GM12878 (cell line): Measurements from ENCODE around the gene TSHZ3. TPM values are rescaled to one million over a fixed set of nuclear protein-coding genes. Genes with fewer than 3 reads are reported as not detected.

ENCODE experiments used
- ATAC-seq: fragments of 200-7000 bp; cut with Tn5 transposase; 3 replicates; pipeline ENCODE4 v1.9.1; 2020; ENCODE audit warnings: mild to moderate bottlenecking, moderate library complexity
- BruUV-seq: library from RNA; stranded (reverse); fragments of 400-500 nt; replicated peaks from 2 replicates; lab custom pipeline; 2021; lab: Mats Ljungman, UMichigan
- CTCF ChIA-PET: fragments of 300-600 bp; sonication (Branson Sonifier 250); formaldehyde crosslinking; extraction: SDS; loops from one replicate; lab custom pipeline; 2021; ENCODE audit warnings: inconsistent platforms; lab: Yijun Ruan, JAX
- POLR2A ChIA-PET: fragments of 350-600 bp; formaldehyde crosslinking; extraction: SDS; loops from one replicate; lab custom pipeline; 2021; ENCODE audit warnings: inconsistent platforms; lab: Charles Lee
- RAD21 ChIA-PET: fragments of 300-600 bp; sonication (Branson Sonifier 250); formaldehyde crosslinking; loops from one replicate; lab custom pipeline; 2023; ENCODE audit warnings: antibody characterized with exemption; ENCODE audit not compliant: unreplicated experiment; lab: Charles Lee
- SMC1A ChIA-PET: fragments of 300-600 bp; sonication (Branson Sonifier 250); formaldehyde crosslinking; loops from one replicate; lab custom pipeline; 2023; ENCODE audit not compliant: unreplicated experiment, uncharacterized antibody; lab: Charles Lee
- DNase-seq: peaks from one replicate; pipeline ENCODE4 v3.0.0-alpha.2; 2011; ENCODE audit warnings: low read depth, low spot score
- FAIRE-seq: peaks from 3 replicates; lab custom pipeline; 2011; peaks lifted over from hg19 to GRCh38; lab: Jason Lieb, UNC
- H2AFZ ChIP-seq: 2 replicates; pipeline ENCODE4 v1.6.0; 2011; ENCODE audit warnings: low read depth, low read length, control low read depth; ENCODE audit not compliant: control insufficient read depth
- H3K27ac ChIP-seq: 2 replicates; pipeline ENCODE4 v1.5.1; 2011; ENCODE audit warnings: control low read depth; ENCODE audit not compliant: control insufficient read depth, insufficient read depth
- H3K27me3 ChIP-seq, 2 experiments: replicated peaks in 1 of 2; 2 replicates each; pipeline versions ENCODE4 v1.6.0 to v1.6.1; 2011; ENCODE audit warnings: low read length in 1 of 2; ENCODE audit not compliant: control insufficient read depth in 2 of 2, insufficient read depth in 2 of 2
- H3K36me3 ChIP-seq, 2 experiments: 2 replicates each; pipeline ENCODE4 v1.5.1; 2011; ENCODE audit warnings: low read length in 1 of 2; ENCODE audit not compliant: control insufficient read depth in 2 of 2, insufficient read depth in 2 of 2
- H3K4me1 ChIP-seq: 2 replicates; pipeline ENCODE4 v1.6.1; 2011; ENCODE audit warnings: mild to moderate bottlenecking, low read length, moderate library complexity, mixed read lengths; ENCODE audit not compliant: control insufficient read depth, insufficient read depth
- H3K4me2 ChIP-seq: 2 replicates; pipeline ENCODE4 v1.6.0; 2011; ENCODE audit warnings: control low read depth; ENCODE audit not compliant: control insufficient read depth, insufficient read depth
- H3K4me3 ChIP-seq: fragments of 200-600 bp; sonication (generic); 2 replicates; pipeline ENCODE4 v1.5.1; 2016
- H3K79me2 ChIP-seq: 2 replicates; pipeline ENCODE4 v1.6.0; 2011; ENCODE audit warnings: low read length; ENCODE audit not compliant: control insufficient read depth, insufficient read depth
- H3K9ac ChIP-seq: 2 replicates; pipeline ENCODE4 v1.8.0; 2011; ENCODE audit warnings: low read length, control low read depth, mixed read lengths; ENCODE audit not compliant: control insufficient read depth, insufficient read depth
- H3K9me3 ChIP-seq: replicated peaks from 3 replicates; pipeline ENCODE4 v1.5.1; 2011; ENCODE audit warnings: mild to moderate bottlenecking, low read length; ENCODE audit not compliant: control insufficient read depth, insufficient read depth
- H4K20me1 ChIP-seq: 2 replicates; pipeline ENCODE4 v1.6.0; 2011; ENCODE audit not compliant: control insufficient read depth, insufficient read depth
- BCL11A ChIP-seq: IDR thresholded peaks from 2 replicates; pipeline ENCODE4 v1.6.1; 2011; ENCODE audit warnings: low read depth, low read length
- CREB1 ChIP-seq: IDR thresholded peaks from 2 replicates; pipeline ENCODE4 v1.6.1; 2012; ENCODE audit warnings: low read depth, mild to moderate bottlenecking, inconsistent platforms
- GATAD2B ChIP-seq: fragments of 450-650 bp; conservative IDR thresholded peaks from 2 replicates; pipeline ENCODE4 v1.6.1; 2017; ENCODE audit warnings: low read depth, mild to moderate bottlenecking, moderate library complexity
- JUND ChIP-seq: IDR thresholded peaks from 2 replicates; pipeline ENCODE4 v1.6.1; 2012; ENCODE audit warnings: low read depth, mild to moderate bottlenecking, low read length, improper control_type of control experiment, moderate library complexity
- RAD51 ChIP-seq: fragments of 450-650 bp; IDR thresholded peaks from 2 replicates; pipeline ENCODE4 v1.6.1; 2016; ENCODE audit warnings: moderate library complexity, mild to moderate bottlenecking, inconsistent platforms
- RELA ChIP-seq: fragments of 450-650 bp; IDR thresholded peaks from 2 replicates; pipeline ENCODE4 v1.8.0; 2014; ENCODE audit warnings: borderline replicate concordance; ENCODE audit not compliant: partially characterized antibody
- YY1 ChIP-seq: IDR thresholded peaks from 2 replicates; pipeline ENCODE4 v1.6.1; 2011; ENCODE audit warnings: low read depth, mild to moderate bottlenecking, low read length
- WGBS: methylation state at CpG from one replicate; pipeline ENCODE4 v1.1.6; 2016; ENCODE audit warnings: low lambda C conversion rate; ENCODE audit not compliant: insufficient replicate concordance, insufficient coverage; ENCODE audit errors: missing lambda C conversion rate; 5-methylcytosine and 5-hydroxymethylcytosine counted together
- in situ Hi-C: fragments of 300-500 bp; cut with MboI; formaldehyde crosslinking; loops from 9 replicates; pipeline ENCODE4 v1.14.3; 2018; ENCODE audit warnings: mixed read lengths
- intact Hi-C: fragments of 100-400 bp; cut with micrococcal nuclease; formaldehyde crosslinking; loops from one replicate; pipeline ENCODE4 v1.14.2; 2022; ENCODE audit not compliant: unreplicated experiment
- polyA plus RNA-seq, 11 experiments: library from polyadenylated mRNA; depleted of rRNA in 4 of 11; unstranded in 6 of 11; stranded (reverse) in 5 of 11; fragments of >200 nt; fragmentation: Nextera tagmentation in 4 of 11; fragmentation: Illumina TruSeq in 1 of 11; extraction: Ambion mirVana in 4 of 11; extraction: Trizol in 1 of 11; gene quantifications; 1 replicate in 1 of 11; 2 replicates in 10 of 11; pipeline versions ENCODE4 v1.2.1 to v1.2.3, GENCODE V29; 2011 to 2016; ENCODE audit warnings: inconsistent platforms in 2 of 11, missing spikeins in 2 of 11, low read depth in 1 of 11
- total RNA-seq, 4 experiments: library from RNA; depleted of rRNA in 3 of 4; stranded (reverse); fragments of >200 nt in 3 of 4; fragmentation: Illumina TruSeq in 1 of 4; extraction: Trizol in 1 of 4; gene quantifications; 2 replicates each; pipeline versions ENCODE4 v1.2.1 to v1.2.3, GENCODE V29; 2013 to 2021

TSHZ3 gene
- total and polyA plus RNA-seq, 10 of the 15 experiments (the other 5 are each of a cell fraction or from before 2014, with no cell fraction given), result 0.23 TPM; not detected in 9

DNA sequence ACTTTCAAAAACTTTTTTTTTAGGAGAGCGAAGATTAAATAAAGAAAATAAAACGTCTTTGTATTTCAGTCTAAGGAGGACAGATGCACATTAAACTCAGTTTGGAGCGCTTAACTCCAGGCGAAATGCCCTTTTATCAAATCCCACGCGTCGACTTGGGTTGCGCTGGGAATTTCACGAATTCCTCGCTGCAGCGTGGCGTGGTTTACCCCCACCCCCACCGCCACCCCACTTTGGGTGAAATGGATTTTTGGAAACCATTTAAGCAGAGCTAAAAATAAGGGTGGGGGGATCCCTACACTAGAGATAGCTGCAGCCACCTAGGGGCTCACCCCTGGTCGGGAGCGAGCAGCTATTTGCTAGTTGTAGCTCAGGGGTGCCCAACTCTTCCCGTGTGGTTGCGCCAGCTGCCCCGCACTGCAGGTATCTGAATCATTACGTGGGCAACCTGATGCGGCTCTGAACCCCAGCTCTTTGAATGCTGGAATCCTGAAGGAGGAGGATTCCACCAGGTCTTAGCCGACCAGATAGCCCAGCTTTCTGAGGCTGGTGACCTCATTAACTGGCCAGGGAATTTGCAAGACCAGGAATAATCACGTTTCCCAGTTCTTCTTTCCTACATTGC, 6.5 kb upstream of the TSHZ3 start:
- Histone ChIP-seq H3K27ac (no peak overlapping the region), H3K9me3 (no peaks in the 10 kb centered on the region; the same call in 2 of the 3 replicates), H3K27me3 (no peaks in the 10 kb centered on the region; a peak in 1 of 4 replicates), H3K4me1 (no peaks in the 10 kb centered on the region), H3K4me2 (no peak overlapping the region), H3K4me3 (no peak overlapping the region), H3K79me2 (no peaks in the 10 kb centered on the region), H3K9ac (no peak overlapping the region), H4K20me1 (no peaks in the 10 kb centered on the region), H3K36me3 (no peaks in the 10 kb centered on the region), H2AFZ (no peak overlapping the region)
- no peak for FAIRE-seq
- no peak for DNase-seq
- in situ Hi-C loops, result no loop called here
- TF ChIP-seq YY1 (no peak), JUND (no peak), RAD51 (no peak), BCL11A (no peak), CREB1 (no peak), RELA (no peak)
- RAD21 ChIA-PET, result no interaction called here
- CTCF ChIA-PET, result no interaction called here
- POLR2A ChIA-PET, result no interaction called here
- intact Hi-C loops, result no loop called here
- ATAC-seq, result no peak
- 42% methylated on average over 22 of the region's 22 CpGs for WGBS
- no TSS peak for BruUV-seq
- SMC1A ChIA-PET, result no interaction called here

DNA sequence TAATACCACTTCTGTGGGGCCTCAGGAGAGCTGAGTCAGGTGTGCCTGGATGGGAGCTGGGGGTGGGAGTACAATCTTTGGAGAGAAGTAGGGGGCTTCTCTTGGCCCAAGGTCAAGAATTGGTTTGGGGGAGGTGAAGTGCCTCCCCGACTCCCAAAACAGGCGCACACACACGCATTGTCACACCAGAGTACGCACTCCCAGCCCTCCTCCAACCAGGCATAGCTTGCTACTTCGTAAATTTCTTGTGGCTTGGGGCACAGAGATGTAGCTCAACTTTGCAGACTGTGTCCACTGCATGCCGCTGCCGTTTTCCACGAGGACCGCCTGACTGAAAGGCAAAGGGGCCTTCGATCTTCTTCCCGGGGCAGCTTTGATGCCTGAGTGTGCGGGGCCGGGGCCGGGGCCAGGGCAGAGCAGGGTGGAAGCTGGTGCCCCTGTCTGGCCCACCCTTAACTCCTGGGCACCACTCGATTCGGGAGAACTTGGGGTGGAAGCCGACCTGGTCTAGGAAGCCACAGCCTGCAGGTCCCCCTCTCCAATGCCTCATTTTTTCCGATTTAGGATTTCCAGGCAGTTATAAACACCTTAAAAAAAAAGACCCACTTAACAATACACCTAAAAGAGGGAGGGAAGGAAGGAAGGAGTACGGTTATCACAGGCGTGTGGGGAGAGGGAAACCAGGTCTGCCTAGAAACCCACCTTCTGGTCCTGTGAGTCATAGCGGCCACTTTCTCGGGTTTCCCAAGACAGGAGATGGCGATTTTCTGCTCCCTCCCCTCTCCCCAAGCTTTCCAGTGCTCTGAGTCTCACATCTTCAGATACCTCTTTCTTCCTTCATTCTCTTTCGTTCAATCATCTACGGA, 5.8 kb upstream of the TSHZ3 start:
- H3K4me2 ChIP-seq, result no peak overlapping the region
- intact Hi-C loops, result no loop called here
- RAD21 ChIA-PET, result no interaction called here
- no peak overlapping the region for H3K9ac ChIP-seq
- SMC1A ChIA-PET, result no interaction called here
- no peak overlapping the region for H3K4me3 ChIP-seq
- FAIRE-seq (no peak), ATAC-seq (no peak), DNase-seq (no peak)
- POLR2A ChIA-PET, result no interaction called here
- no peaks in the 10 kb centered on the region; a peak in 1 of 4 replicates for H3K27me3 ChIP-seq
- H3K79me2 ChIP-seq, result no peaks in the 10 kb centered on the region
- no peaks in the 10 kb centered on the region for H3K36me3 ChIP-seq
- no peak overlapping the region for H3K27ac ChIP-seq
- in situ Hi-C loops, result no loop called here
- WGBS, result 14% methylated on average over 25 of the region's 25 CpGs
- H3K4me1 ChIP-seq, result no peaks in the 10 kb centered on the region
- CTCF ChIA-PET, result no interaction called here
- no peak overlapping the region for H2AFZ ChIP-seq
- BruUV-seq, result no TSS peak
- no peak for TF ChIP-seq GATAD2B
- TF ChIP-seq, all 136 proteins: peak for 0
- H4K20me1 ChIP-seq, result no peaks in the 10 kb centered on the region
- H3K9me3 ChIP-seq, result no peaks in the 10 kb centered on the region; the same call in 2 of the 3 replicates
